ENCODE measurements around the gene CNTD1. TPM values are rescaled to one million over a fixed set of nuclear protein-coding genes. Genes with fewer than 3 reads are reported as not detected.

Gene CNTD1
- polyA plus RNA-seq, 2 of the 4 experiments (the other 2 are of a cell fraction) = 0.06 to 0.10 TPM

GRCh38 chr17:42774066-42774745, 24.5 kb upstream of the CNTD1 start:
- FAIRE-seq = no peak
- TF ChIP-seq MAX (IDR thresholded peaks at IDR 0.05) = no peak
- TF ChIP-seq KDM5A (IDR thresholded peaks at IDR 0.05) = no peak
- no peak for TF ChIP-seq NR3C1 (IDR thresholded peaks at IDR 0.05)
- TF ChIP-seq EP300 (IDR thresholded peaks at IDR 0.05) = no peak
- TF ChIP-seq CHD2 (IDR thresholded peaks at IDR 0.05; ENCODE audit: low read length, partially characterized antibody) = no peak
- TF ChIP-seq RCOR1 (IDR thresholded peaks at IDR 0.05; ENCODE audit: low read depth, low read length) = no peak
- no peak for TF ChIP-seq JUN (IDR thresholded peaks at IDR 0.05)
- no peak for TF ChIP-seq ELK1 (IDR thresholded peaks at IDR 0.05; ENCODE audit: low read depth, low read length)
- no peak for TF ChIP-seq SMC3 (IDR thresholded peaks at IDR 0.05)
- TF ChIP-seq CHD4 (IDR thresholded peaks at IDR 0.05; ENCODE audit: borderline replicate concordance) = no peak
- no peak for TF ChIP-seq EHMT2 (IDR thresholded peaks at IDR 0.05; ENCODE audit: low read depth)
- TF ChIP-seq GATA3 (IDR thresholded peaks at IDR 0.05; ENCODE audit: borderline replicate concordance) = no peak
- no peak for TF ChIP-seq POLR2AphosphoS2 (conservative IDR thresholded peaks at IDR 0.05; ENCODE audit: low read length)
- TF ChIP-seq HOXB13 (CRISPR knock-in tag; IDR thresholded peaks at IDR 0.05; ENCODE audit: low read depth) = no peak
- TF ChIP-seq MAZ (IDR thresholded peaks at IDR 0.05; ENCODE audit: borderline replicate concordance, low read depth, low read length) = no peak
- DNase-seq (ENCODE audit: low read depth in 1 of 2, low spot score in 1 of 2) = no peak
- peaks cover 21% of the 10 kb centered on the region for H3K4me1 ChIP-seq
- H3K27ac ChIP-seq = peak overlapping the region; percentile 80 to 97
- ATAC-seq = no peak
- H3K4me2 ChIP-seq = peak overlapping the region; percentile 91
- H3K4me3 ChIP-seq = peak overlapping the region; percentile 65
- no peaks in the 10 kb centered on the region for H3K9me3 ChIP-seq
- 58% methylated on average over 3 of the region's 3 CpGs for WGBS (ENCODE audit: missing lambda C conversion rate)
- ChIA-PET CTCF (interaction anchor here (0.6 to 4.4 kb wide), 19 partner anchors 8 to 196 kb away, joined by 3 to 48 read pairs (median 4); partner anchors contain the start of genes BECN1, CNTD1, COA3 and PSMC3IP), POLR2A (interaction anchor here (0.6 to 2.9 kb wide), 21 partner anchors 8 to 196 kb away, joined by 3 to 21 read pairs (median 6); partner anchors contain the start of genes BECN1, CNTD1, COA3 and PSMC3IP)

GRCh38 chr17:42775534-42776098, 23.0 kb upstream of the CNTD1 start:
- FAIRE-seq (no peak), ATAC-seq (no peak), DNase-seq (ENCODE audit: low read depth in 1 of 2, low spot score in 1 of 2) (no peak)
- ChIA-PET POLR2A (no interaction called here), CTCF (interaction anchor here (2.9 to 4.4 kb wide), 2 partner anchors 11 to 13 kb away, joined by 13 to 48 read pairs; no protein-coding TSS in a partner anchor)
- no peaks in the 10 kb centered on the region for H3K9me3 ChIP-seq
- WGBS (ENCODE audit: missing lambda C conversion rate) = 66% methylated on average over 3 of the region's 3 CpGs
- H3K4me2 ChIP-seq = no peak overlapping the region
- TF ChIP-seq POLR2AphosphoS2 (conservative IDR thresholded peaks at IDR 0.05; ENCODE audit: low read length) (no peak), ATOH8 (CRISPR knock-in tag; IDR thresholded peaks at IDR 0.05; ENCODE audit: low read depth) (no peak), RFX5 (IDR thresholded peaks at IDR 0.05) (no peak), MAFK (IDR thresholded peaks at IDR 0.05; ENCODE audit: partially characterized antibody) (no peak), NR3C1 (IDR thresholded peaks at IDR 0.05) (no peak), HMGXB4 (CRISPR knock-in tag; IDR thresholded peaks at IDR 0.05; ENCODE audit: borderline replicate concordance) (no peak), ZNF302 (CRISPR knock-in tag; IDR thresholded peaks at IDR 0.05) (no peak), PBX3 (IDR thresholded peaks at IDR 0.05) (no peak)
- H3K4me1 ChIP-seq = peaks cover 28% of the 10 kb centered on the region
- no peak overlapping the region for H3K27ac ChIP-seq
- H3K4me3 ChIP-seq = no peak overlapping the region

Data from A549 (cell line).